ENCODE results near the gene CHMP3.
"Not testable (repeated sequence)": the region's sequence is repeated elsewhere in the genome, so short reads cannot be mapped to it uniquely, and the experiment has no call there.

CHMP3 gene

GRCh38 chr2:86562922-86563649, at the start of gene CHMP3:
CHMP3 (minus strand) TSS chr2:86563443; CDS start chr2:86563348, 95 bp downstream.
- DNase-seq (ENCODE audit: low read depth in 2 of 2): peak; percentile 94

- DNase-seq (ENCODE audit: low read depth in 2 of 2): no peak
These were observed 47.6 kb upstream of the CHMP3 start for GRCh38 chr2:86610871-86611270.

- DNase-seq (ENCODE audit: low read depth in 2 of 2): no peak
These were observed 45.7 kb upstream of the CHMP3 start for GRCh38 chr2:86608832-86609410.

GRCh38 chr2:86603905-86604304, 40.7 kb upstream of the CHMP3 start:
- DNase-seq (ENCODE audit: low read depth in 2 of 2): no peak

- DNase-seq (ENCODE audit: low read depth in 2 of 2): no peak
These were observed 35.7 kb upstream of the CHMP3 start for GRCh38 chr2:86598966-86599365.

GRCh38 chr2:86596118-86596517, 32.9 kb upstream of the CHMP3 start:
- DNase-seq (ENCODE audit: low read depth in 2 of 2): no peak

GRCh38 chr2:86593266-86593665, 30.0 kb upstream of the CHMP3 start:
- DNase-seq (ENCODE audit: low read depth in 2 of 2): no peak

GRCh38 chr2:86592547-86593230, 29.4 kb upstream of the CHMP3 start:
- DNase-seq (ENCODE audit: low read depth in 2 of 2): no peak

GRCh38 chr2:86589701-86590100, 26.5 kb upstream of the CHMP3 start:
- not testable (repeated sequence) for DNase-seq (ENCODE audit: low read depth in 2 of 2)

GRCh38 chr2:86584151-86584913, 21.1 kb upstream of the CHMP3 start:
- no peak for DNase-seq (ENCODE audit: low read depth in 2 of 2)

GRCh38 chr2:86580560-86580959, 17.3 kb upstream of the CHMP3 start:
- no peak for DNase-seq (ENCODE audit: low read depth in 2 of 2)

- no peak for DNase-seq (ENCODE audit: low read depth in 2 of 2)
These were observed 14.7 kb upstream of the CHMP3 start for GRCh38 chr2:86577817-86578456.

- DNase-seq (ENCODE audit: low read depth in 2 of 2): no peak
These were observed 6.8 kb upstream of the CHMP3 start for GRCh38 chr2:86570059-86570458.

GRCh38 chr2:86566821-86567190, 3.6 kb upstream of the CHMP3 start:
- DNase-seq (ENCODE audit: low read depth in 2 of 2): no peak

GRCh38 chr2:86566158-86566820, 3.0 kb upstream of the CHMP3 start:
- DNase-seq (ENCODE audit: low read depth in 2 of 2): no peak

GRCh38 chr2:86563650-86564061, 413 bp upstream of the CHMP3 start:
- no peak for DNase-seq (ENCODE audit: low read depth in 2 of 2)

- DNase-seq (ENCODE audit: low read depth in 2 of 2): no peak
These were observed 740 bp downstream of the CHMP3 start for GRCh38 chr2:86562485-86562921.

GRCh38 chr2:86557836-86558235, 5.4 kb downstream of the CHMP3 start:
- DNase-seq (ENCODE audit: low read depth in 2 of 2): no peak

- DNase-seq (ENCODE audit: low read depth in 2 of 2): no peak
These were observed 6.7 kb downstream of the CHMP3 start for GRCh38 chr2:86556508-86556907.

GRCh38 chr2:86552889-86553288, 10.4 kb downstream of the CHMP3 start:
- DNase-seq (ENCODE audit: low read depth in 2 of 2): no peak

Measured in stimulated activated CD8-positive, alpha-beta memory T cell treated with anti-CD3 and anti-CD28 coated beads, Interleukin-2, amount 100 ng/mL, for 48 hours (primary cell).